Smooth muscle cell (in vitro differentiated cells): ENCODE results near the gene AUTS2. TPM values are rescaled to one million over a fixed set of nuclear protein-coding genes. Genes with fewer than 3 reads are reported as not detected.

ENCODE experiments used
- DNase-seq: peaks from one replicate; lab custom pipeline; 2025; ENCODE audit not compliant: unreplicated experiment; lab: John Stamatoyannopoulos, UW
- H2AFZ ChIP-seq: fragments of 200-600 bp; sonication (generic); 2 replicates; pipeline ENCODE4 v1.6.0; 2016; ENCODE audit warnings: antibody characterized with exemption, low read depth, mild to moderate bottlenecking
- H3F3A ChIP-seq: fragments of 200-600 bp; sonication (generic); 2 replicates; pipeline ENCODE4 v1.6.0; 2017; ENCODE audit warnings: antibody characterized with exemption, low read depth
- H3K27ac ChIP-seq: fragments of 200-600 bp; sonication (generic); 2 replicates; pipeline ENCODE4 v1.5.1; 2016; ENCODE audit warnings: low read depth, mild to moderate bottlenecking
- H3K27me3 ChIP-seq: fragments of 200-600 bp; sonication (generic); 2 replicates; pipeline ENCODE4 v1.6.1; 2016; ENCODE audit warnings: low read depth, mild to moderate bottlenecking
- H3K36me3 ChIP-seq: fragments of 200-600 bp; sonication (generic); 2 replicates; pipeline ENCODE4 v1.5.1; 2016; ENCODE audit warnings: low read depth
- H3K4me1 ChIP-seq: fragments of 200-600 bp; sonication (generic); 2 replicates; pipeline ENCODE4 v1.5.1; 2016; ENCODE audit warnings: low read depth
- H3K4me2 ChIP-seq: fragments of 200-600 bp; sonication (generic); 2 replicates; pipeline ENCODE4 v1.6.0; 2016; ENCODE audit warnings: mild to moderate bottlenecking
- H3K4me3 ChIP-seq: fragments of 200-600 bp; sonication (generic); 2 replicates; pipeline ENCODE4 v1.5.1; 2016; ENCODE audit warnings: mild to moderate bottlenecking
- H3K79me2 ChIP-seq: fragments of 200-600 bp; sonication (generic); 2 replicates; pipeline ENCODE4 v1.6.0; 2016; ENCODE audit warnings: low read depth, mild to moderate bottlenecking
- H3K9ac ChIP-seq: fragments of 200-600 bp; sonication (generic); 2 replicates; pipeline ENCODE4 v1.6.0; 2016; ENCODE audit warnings: low read depth
- H3K9me3 ChIP-seq: fragments of 200-600 bp; sonication (generic); replicated peaks from 2 replicates; pipeline ENCODE4 v1.5.1; 2016; ENCODE audit warnings: low read depth
- H4K20me1 ChIP-seq: fragments of 200-600 bp; sonication (generic); 2 replicates; pipeline ENCODE4 v1.6.0; 2016; ENCODE audit warnings: low read depth
- CTCF ChIP-seq: fragments of 200-600 bp; sonication (generic); IDR thresholded peaks from 2 replicates; pipeline ENCODE4 v1.5.1; 2017; ENCODE audit warnings: borderline replicate concordance, mild to moderate bottlenecking, antibody characterized with exemption; ENCODE audit not compliant: insufficient read depth, poor library complexity, severe bottlenecking
- WGBS: methylation state at CpG from one replicate; pipeline ENCODE4 v1.1.7; 2016; ENCODE audit warnings: low lambda C conversion rate; 5-methylcytosine and 5-hydroxymethylcytosine counted together
- polyA plus RNA-seq: library from polyadenylated mRNA; unstranded; fragments of >200 nt; fragmentation: Nextera tagmentation; extraction: Ambion mirVana; gene quantifications from 2 replicates; pipeline ENCODE4 v1.2.1, GENCODE V29; 2016
- total RNA-seq: library from RNA; depleted of rRNA; stranded (reverse); fragments of >200 nt; gene quantifications from 2 replicates; pipeline ENCODE4 v1.2.3, GENCODE V29; 2014

AUTS2 gene
- total and polyA plus RNA-seq, 2 experiments from 2014 or later: 6.5 to 8.6 TPM

- Histone ChIP-seq H3K36me3 (no peaks in the 10 kb centered on the region), H3K27me3 (no peaks in the 10 kb centered on the region), H3K4me1 (no peaks in the 10 kb centered on the region), H3K79me2 (no peaks in the 10 kb centered on the region), H3K9me3 (no peaks in the 10 kb centered on the region), H3K9ac (no peak overlapping the region), H3K4me2 (no peak overlapping the region), H3K27ac (no peak overlapping the region), H2AFZ (no peak overlapping the region), H4K20me1 (peaks cover 24% of the 10 kb centered on the region), H3F3A (no peaks in the 10 kb centered on the region), H3K4me3 (no peak overlapping the region)
- no peak for TF ChIP-seq CTCF
- 79% methylated on average over 7 of the region's 7 CpGs for WGBS
- no peak for DNase-seq
Observed at GRCh38 chr7:69825113-69825972, 227.1 kb downstream of the AUTS2 start.

GRCh38 chr7:69826283-69826682 lies 228.0 kb downstream of the AUTS2 start:
- Histone ChIP-seq H3K27ac (no peak overlapping the region), H3K4me1 (no peaks in the 10 kb centered on the region), H3K9me3 (no peaks in the 10 kb centered on the region), H4K20me1 (peaks cover 24% of the 10 kb centered on the region), H3K36me3 (no peaks in the 10 kb centered on the region), H3F3A (no peaks in the 10 kb centered on the region), H3K27me3 (no peaks in the 10 kb centered on the region), H2AFZ (no peak overlapping the region), H3K4me3 (no peak overlapping the region), H3K79me2 (no peaks in the 10 kb centered on the region), H3K9ac (no peak overlapping the region), H3K4me2 (no peak overlapping the region)
- WGBS: 95% methylated on average over 3 of the region's 3 CpGs
- TF ChIP-seq CTCF: no peak
- no peak for DNase-seq

DNA sequence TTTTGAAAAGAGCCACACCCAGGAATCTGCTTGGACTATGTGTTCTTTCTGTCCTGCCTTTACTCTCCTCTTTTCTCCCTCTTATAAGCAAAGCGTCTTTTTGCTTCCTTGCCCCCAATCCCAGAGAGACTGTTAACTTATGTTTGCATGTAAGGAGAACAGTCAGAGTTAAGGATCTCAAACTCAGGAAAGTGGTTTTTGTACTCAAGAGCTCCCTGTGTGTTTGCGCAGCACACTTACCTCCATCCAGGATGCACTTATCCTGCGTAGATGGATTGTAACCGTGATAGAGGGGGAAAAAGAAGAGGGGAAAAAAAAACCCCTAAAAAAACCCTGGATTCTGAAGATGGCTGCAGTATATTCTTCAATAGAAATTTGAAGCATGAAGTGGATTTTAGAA lies 228.9 kb downstream of the AUTS2 start:
- whole genome bisulfite sequencing: 94% methylated on average over 4 of the region's 4 CpGs
- H3K79me2 ChIP-seq: no peaks in the 10 kb centered on the region
- no peaks in the 10 kb centered on the region for H3K36me3 ChIP-seq
- no peaks in the 10 kb centered on the region for H3F3A ChIP-seq
- no peak overlapping the region for H3K27ac ChIP-seq
- H3K9me3 ChIP-seq: no peaks in the 10 kb centered on the region
- no peaks in the 10 kb centered on the region for H3K4me1 ChIP-seq
- H3K27me3 ChIP-seq: no peaks in the 10 kb centered on the region
- no peak overlapping the region for H3K4me3 ChIP-seq
- peaks cover 24% of the 10 kb centered on the region for H4K20me1 ChIP-seq
- TF ChIP-seq CTCF: no peak
- no peak overlapping the region for H3K9ac ChIP-seq
- H3K4me2 ChIP-seq: no peak overlapping the region
- no peak overlapping the region for H2AFZ ChIP-seq
- no peak for DNase-seq

DNA sequence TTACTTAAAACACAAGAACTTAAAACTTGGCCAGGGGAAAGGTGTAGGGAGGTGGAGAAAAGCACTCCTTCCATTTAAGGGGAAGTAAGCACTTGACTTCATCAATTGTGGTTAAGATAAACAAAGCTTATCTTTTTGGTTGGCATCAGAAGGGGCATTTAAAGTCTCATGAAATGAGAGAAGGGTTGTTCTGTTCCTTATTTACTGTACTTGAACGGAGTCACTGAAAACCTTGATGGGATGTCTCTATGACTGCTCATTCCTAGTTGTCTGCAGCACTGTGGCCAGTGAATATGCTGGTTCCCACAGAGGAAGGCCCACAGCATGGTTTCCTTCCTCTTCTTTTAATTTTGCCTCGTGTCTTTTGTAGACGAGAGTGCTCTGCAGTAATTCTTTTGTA lies 229.3 kb downstream of the AUTS2 start:
- no peak overlapping the region for H3K27ac ChIP-seq
- no peaks in the 10 kb centered on the region for H3K36me3 ChIP-seq
- no peak for DNase-seq
- H3K27me3 ChIP-seq: no peaks in the 10 kb centered on the region
- no peaks in the 10 kb centered on the region for H3K9me3 ChIP-seq
- TF ChIP-seq CTCF: no peak
- H4K20me1 ChIP-seq: peaks cover 24% of the 10 kb centered on the region
- 87% methylated on average over 3 of the region's 3 CpGs for WGBS
- H2AFZ ChIP-seq: no peak overlapping the region
- H3F3A ChIP-seq: no peaks in the 10 kb centered on the region
- no peaks in the 10 kb centered on the region for H3K79me2 ChIP-seq
- no peak overlapping the region for H3K4me2 ChIP-seq
- no peak overlapping the region for H3K9ac ChIP-seq
- H3K4me1 ChIP-seq: no peaks in the 10 kb centered on the region
- no peak overlapping the region for H3K4me3 ChIP-seq
